Activated CD4-positive, alpha-beta T cell treated with anti-CD3 and anti-CD28 coated beads for 36 hours (primary cell): Measurements from ENCODE around the gene PRR15L. TPM values are rescaled to one million over a fixed set of nuclear protein-coding genes. Genes with fewer than 3 reads are reported as not detected.

Source experiments
- total RNA-seq, 2 experiments: library from RNA; stranded (reverse); gene quantifications; one replicate each; pipeline ENCODE4 v1.2.3, GENCODE V29; 2021

PRR15L gene
- total RNA-seq, 2 experiments from 2014 or later = not detected

Other genes starting within 250 kb of the PRR15L start
- gene TBX21, start 224.6 kb downstream of the PRR15L start, total RNA-seq = 10 to 100 TPM; 73.4 to 76.8 TPM
- 10 to 100 TPM; 12.8 to 12.9 TPM for gene OSBPL7, start 136.1 kb downstream of the PRR15L start, total RNA-seq
- gene MRPL10, start 126.3 kb downstream of the PRR15L start, total RNA-seq = 10 to 100 TPM; 66.9 to 70.9 TPM
- under 1 TPM; 0.46 to 0.82 TPM for gene LRRC46, start 126.2 kb downstream of the PRR15L start, total RNA-seq
- gene SCRN2, start 116.6 kb downstream of the PRR15L start, total RNA-seq = 10 to 100 TPM; 21.5 to 25.2 TPM
- gene SP6, start 106.7 kb downstream of the PRR15L start, total RNA-seq = under 1 TPM; 0.07 to 0.14 TPM
- 10 to 100 TPM; 15.7 to 19.8 TPM for gene SP2, start 61.6 kb downstream of the PRR15L start, total RNA-seq
- gene PNPO, start 16.3 kb downstream of the PRR15L start, total RNA-seq = 10 to 100 TPM; 29.7 to 41.0 TPM
- 100 to 1,000 TPM; 147 to 156 TPM for gene CDK5RAP3, start 13.2 kb upstream of the PRR15L start, total RNA-seq
- gene COPZ2, start 79.9 kb upstream of the PRR15L start, total RNA-seq = 1 to 10 TPM; 3.6 to 4.1 TPM
- gene NFE2L1, start 90.5 kb upstream of the PRR15L start, total RNA-seq = 100 to 1,000 TPM; 100 to 127 TPM
- gene CBX1, start 143.6 kb upstream of the PRR15L start, total RNA-seq = 10 to 100 TPM; 58.6 to 66.0 TPM
- 10 to 100 TPM; 18.0 to 21.4 TPM for gene SNX11, start 149.9 kb upstream of the PRR15L start, total RNA-seq